Right kidney (tissue), 1 donor: ENCODE data around the gene NKAIN2.
"Not testable (repeated sequence)": the region's sequence is repeated elsewhere in the genome, so short reads cannot be mapped to it uniquely, and the experiment has no call there.

ENCODE experiments used
- DNase-seq: peaks from one replicate; pipeline ENCODE4 v3.0.0-alpha.2; 2016

The NKAIN2 gene

DNA sequence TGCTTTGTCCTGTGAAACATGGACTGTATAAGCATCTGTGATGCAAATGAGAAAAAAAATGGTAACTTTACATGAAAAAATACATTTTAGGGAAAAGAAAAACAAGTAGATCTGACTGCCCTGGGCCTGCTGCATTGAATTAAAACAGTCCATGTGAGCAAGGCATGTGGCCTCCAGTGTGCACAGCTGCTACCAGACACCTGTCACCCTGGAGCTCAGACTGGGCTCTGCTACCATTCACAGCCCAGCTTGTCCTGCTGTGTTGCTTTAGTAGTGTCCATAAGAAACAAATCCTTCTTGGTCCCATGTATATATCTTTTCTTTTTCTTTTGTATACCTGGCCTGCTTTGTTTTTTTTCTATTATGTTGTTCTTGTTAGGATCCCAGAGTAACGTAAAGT, 315.9 kb downstream of the NKAIN2 start:
- DNase-seq, result no peak

DNA sequence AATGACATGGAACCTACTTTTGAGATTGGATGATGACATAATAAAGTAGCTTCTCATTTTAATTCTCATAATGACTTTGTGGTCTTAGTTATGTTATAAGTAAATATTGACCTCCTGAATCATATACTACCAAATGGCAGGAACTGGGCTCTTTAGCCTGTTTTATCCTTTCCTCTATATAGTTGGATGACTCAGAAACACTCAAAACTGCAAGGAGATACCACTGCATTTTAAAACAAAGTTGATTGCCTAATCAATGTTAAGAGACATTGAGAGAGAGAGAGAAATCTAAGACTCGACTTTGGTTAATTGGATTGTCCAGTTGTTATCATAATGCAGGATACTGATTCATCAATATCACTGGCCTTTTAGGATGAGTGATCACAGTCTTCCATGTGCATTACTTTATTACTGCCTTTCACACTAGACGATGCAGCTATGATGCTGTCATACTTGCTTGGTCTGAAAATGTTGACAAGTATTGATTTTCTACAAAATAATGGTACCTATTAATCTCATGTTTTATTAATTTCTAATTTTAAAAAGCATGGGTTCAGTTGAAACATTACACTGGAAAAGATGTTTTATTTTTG, 320.0 kb downstream of the NKAIN2 start:
- no peak for DNase-seq

DNA sequence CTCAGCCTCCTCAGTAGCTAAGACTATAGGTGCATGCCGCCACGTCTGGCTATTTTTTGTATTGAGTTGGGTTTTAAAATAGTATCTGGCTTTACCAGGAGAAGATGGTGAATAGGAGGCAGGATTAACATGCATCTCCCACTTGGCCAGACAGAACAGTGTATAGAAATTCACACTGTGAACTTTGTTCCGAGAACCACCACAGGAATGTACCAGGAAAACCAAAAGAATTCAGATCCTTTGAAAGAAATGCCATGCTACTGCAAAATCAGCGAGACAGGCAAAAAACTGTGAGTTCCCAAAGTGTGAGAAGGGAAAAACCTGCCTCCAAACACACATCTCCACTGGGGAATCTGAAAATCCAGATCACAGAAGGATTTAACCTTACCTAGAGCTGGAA, 327.6 kb downstream of the NKAIN2 start:
- DNase-seq, result no peak

DNA sequence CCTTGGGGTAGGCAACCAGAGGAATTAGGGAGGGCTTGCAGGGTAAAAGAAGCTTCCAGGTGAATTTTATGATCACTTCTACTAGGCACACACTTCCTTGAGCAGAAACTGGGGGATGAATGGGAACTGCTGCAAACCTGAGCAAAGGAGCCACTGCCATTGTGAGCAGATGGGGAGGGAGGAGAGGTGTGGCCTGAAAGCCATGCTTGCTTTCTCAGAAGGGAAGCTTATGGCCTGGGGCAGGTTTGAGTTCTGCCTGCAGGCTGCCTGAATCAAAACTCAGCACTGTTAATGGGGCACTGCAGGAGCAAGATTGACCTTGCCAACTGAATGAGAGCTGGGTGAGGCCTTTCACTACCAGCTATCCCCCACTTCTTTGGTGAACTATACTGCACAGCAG, 328.1 kb downstream of the NKAIN2 start:
- DNase-seq, result no peak

DNA sequence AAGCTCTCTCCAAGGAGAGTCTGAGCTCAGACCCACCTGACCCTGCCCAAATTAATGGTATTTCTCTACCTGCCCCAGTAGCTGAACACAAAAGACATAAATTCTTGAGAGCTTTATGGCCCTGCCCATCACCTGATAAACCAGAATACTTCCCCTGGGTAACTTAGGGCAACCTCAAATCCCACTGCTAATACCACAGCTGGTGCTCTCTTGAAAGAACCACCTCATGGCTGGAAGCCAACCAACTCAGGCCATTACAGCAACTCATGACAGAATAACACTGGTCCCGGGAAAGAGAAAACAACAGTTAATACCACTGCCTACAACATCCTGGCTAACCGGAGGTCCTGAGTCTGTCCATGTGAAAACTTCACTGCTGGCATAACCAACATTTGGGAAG, 328.6 kb downstream of the NKAIN2 start:
- no peak for DNase-seq

DNA sequence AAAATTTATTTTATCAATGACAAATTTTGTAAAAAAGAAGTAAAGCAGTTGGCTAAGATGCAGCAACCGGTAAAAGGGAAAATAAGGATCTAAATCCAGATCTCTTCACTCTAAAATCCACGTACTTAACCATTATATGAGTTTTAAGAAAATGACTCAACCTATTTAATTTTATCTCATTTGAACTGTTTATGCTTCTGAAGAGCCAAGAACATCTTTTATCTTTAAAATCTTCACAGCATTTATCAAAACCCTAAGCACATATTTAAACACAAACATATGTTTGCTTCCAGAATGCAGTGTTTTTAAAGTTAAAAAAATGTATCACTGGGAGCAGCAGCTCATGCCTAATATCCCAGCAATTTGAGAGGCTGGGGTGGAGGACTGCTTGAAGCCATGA, 339.2 kb downstream of the NKAIN2 start:
- DNase-seq, result no peak

DNA sequence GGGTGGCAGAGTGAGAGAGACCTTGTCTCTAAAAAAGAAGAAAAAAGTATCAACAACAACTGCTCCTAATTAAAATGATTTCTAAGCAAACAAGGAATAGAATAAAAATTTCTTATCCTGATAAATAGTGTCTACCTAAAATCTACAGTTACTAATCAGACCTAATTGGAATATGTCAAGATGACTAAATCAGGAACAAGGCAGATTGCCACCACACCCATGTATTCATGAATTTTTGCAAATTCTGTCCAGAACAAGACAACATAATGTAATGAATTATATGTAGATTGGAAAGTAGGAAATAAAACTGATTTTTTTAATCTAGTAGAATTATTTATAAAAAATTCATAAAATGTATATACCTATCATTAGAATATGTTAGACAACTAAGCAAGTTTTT, 339.8 kb downstream of the NKAIN2 start:
- no peak for DNase-seq

DNA sequence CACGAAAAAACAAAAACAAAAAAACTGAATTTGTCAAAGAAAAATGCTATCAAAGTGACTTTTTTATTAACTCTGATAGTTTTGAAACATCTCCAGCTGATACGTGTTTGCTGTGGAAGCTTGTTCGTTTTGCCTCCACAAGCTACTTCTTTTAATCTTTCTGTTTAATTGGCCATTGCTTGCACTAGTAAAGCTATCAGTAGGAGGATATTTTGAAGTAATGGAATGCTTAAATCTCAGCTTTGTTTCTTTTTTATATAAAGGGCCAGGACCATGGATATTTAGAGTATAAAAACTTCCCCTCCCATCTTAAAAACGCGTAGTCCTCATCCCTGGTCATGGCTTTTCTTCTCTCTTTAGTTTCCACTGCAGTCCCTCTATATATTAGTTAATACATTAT, 344.0 kb downstream of the NKAIN2 start:
- no peak for DNase-seq

DNA sequence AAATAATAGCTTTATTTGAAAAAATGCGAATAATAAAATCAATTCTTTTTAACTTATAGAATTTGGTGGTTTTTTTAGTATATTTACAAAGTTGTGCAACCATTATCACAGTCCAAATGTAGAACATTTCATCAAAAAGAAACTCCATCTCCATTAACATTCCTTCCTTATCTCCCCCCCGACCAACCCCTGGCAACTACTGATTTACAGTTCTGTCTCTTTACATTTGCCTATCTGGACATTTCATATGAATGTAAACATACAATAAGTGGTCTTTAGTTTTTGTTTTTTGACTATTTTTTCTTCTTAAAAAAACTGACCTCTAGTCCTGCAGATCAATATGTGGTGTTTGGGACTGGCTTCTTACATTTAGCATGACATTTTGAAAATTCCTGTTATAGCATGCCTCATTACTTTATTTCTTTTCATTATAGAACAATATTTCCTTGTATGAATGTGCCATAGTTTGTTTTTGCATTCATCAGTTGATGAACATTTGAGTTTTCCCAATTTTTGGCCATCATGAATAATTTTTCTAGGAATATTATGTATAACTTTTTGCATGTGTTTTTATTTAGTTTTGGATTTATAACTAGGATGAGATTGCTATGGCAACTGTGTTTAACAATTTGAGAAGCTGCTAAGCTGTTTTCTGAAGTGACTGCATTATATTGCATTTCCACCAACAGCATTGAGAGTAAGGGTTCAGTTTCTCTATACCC, 344.7 kb downstream of the NKAIN2 start:
- no peak for DNase-seq

DNA sequence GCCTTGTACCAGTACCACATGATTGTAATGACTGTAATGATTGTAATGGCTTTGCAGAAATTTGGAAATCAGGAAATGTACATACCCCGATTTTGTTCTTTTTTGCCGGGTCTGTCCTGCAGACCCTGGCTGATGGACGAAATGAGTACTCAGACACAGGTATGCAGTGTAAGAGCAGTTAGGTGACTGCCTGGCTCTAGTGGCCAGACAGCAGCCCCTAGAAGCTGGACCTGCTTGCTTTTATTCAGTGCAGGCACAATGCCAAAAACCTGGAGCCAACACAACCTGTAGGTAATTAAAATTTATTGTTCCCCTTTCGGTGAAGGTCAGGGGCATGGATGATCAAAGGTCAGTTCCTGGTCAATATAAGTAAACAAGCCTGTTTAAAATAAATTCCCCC, 346.0 kb downstream of the NKAIN2 start:
- DNase-seq, result no peak

DNA sequence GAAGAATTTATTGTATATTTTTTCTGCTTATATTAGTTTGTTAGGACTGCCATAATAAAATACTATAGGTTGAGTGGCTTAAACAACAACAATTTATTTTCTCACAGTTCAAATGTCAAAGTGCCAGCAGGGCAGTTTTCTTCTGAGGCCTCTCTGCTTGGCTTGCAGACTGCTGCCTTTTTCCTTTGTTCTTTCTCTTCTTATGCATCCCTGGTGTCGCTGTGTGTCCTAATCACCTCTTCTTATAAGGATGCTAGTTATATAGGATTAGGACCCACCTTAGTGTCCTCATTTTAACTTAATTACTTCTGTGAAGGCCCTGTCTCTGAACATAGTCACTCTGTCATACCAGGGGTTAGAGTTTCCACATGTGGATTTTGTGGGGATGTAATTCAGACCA, 354.4 kb downstream of the NKAIN2 start:
- no peak for DNase-seq

DNA sequence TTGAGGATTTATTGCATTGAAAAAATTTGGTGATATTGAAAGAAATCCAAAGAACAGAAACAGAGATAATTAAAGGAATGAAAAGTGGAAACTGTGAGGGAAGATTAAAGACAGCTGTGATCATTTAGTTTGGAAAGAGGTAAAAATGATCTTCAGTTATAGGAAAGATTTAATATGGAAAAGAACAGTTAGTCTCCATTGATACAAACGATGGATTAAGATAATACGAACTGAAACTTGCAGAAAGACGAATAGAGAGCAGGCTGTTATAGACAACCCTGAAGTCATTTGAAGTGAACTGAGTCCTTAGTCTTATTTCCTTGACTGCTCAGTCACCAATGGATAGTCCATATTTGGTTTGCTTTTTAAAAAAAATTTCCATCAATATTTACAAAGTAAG, 360.0 kb downstream of the NKAIN2 start:
- DNase-seq, result no peak

DNA sequence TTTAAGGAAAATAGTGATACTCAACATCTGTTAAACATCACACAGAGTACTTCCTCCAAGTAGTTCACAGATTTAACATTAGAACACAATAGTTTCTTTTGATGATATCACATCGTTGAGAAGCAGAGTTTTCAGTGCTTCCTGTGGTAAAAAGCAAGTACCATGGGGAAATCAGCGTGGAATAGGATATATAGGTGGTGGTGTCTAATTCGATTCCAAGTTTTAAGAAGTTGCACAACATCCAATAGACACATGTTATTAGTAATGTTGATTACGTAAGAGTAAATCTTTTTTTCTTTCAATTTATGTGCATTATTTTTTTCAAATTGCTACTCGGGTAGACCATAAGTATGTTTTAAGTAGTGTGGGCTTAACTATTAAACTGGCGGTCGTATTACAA, 360.7 kb downstream of the NKAIN2 start:
- no peak for DNase-seq

DNA sequence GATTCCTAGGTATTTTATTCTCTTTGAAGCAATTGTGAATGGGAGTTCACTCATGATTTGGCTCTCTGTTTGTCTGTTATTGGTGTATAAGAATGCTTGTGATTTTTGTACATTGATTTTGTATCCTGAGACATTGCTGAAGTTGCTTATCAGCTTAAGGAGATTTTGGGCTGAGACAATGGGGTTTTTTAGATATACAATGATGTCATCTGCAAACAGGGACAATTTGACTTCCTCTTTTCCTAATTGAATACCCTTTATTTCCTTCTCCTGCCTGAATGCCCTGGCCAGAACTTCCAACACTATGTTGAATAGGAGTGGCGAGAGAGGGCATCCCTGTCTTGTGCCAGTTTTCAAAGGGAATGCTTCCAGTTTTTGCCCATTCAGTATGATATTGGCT, 363.6 kb downstream of the NKAIN2 start:
- DNase-seq, result not testable (repeated sequence)

DNA sequence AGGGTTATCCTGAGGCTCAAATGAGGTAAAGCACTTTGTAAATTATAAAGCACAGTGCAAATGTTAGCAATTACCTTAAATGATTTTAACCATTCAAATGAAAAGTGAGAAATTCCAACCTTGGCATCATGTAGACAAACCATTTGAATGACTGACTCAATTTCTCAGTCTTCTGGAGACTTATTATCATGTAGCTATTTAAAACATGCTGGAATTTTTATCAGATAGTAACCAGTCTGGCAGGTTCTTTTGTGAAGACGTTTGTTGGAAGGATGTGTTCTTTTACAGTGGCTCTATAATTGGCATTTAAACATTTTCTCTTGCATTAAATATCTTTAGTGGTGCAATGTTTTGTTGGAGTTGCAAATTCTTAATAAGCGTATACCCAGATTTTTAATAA, 386.6 kb downstream of the NKAIN2 start:
- no peak for DNase-seq

DNA sequence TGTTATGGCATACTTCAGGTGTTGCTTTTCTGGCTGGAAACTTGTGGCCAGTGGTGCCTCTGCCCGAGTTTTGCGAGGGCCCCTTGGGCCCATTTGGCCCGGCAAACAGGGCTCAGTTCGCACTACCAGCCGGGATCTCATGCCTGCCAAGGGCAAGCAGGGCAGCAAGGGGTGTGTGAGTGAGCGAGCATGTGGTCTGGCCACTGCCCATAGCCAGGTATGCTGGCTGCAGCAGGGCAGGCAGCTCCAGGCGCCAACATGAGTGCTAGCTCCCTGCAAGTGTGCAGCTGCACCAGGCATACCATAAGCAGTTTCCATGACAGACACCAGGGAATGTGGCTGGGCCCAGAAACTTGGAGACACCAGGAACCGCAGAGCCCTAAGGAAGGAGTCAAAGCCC, 389.5 kb downstream of the NKAIN2 start:
- no peak for DNase-seq

DNA sequence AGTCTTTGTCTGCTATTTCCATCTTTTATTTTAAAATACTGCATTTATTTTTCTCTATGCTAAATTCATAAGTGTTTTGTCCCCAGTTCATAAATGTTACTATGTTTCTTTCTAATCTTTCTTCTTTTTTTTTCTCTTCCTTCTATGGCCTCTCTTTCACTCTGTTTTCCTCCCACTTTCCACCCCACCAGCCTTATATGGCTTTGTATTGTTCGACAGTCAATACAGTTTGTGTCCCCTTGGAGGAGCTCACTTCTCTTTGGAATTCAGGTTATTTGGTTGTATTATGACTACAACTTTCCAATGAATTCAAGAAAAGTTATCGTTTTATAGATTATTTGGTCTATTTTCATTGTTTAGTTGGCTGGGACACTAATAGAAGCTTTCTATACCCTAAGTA, 393.5 kb downstream of the NKAIN2 start:
- no peak for DNase-seq

DNA sequence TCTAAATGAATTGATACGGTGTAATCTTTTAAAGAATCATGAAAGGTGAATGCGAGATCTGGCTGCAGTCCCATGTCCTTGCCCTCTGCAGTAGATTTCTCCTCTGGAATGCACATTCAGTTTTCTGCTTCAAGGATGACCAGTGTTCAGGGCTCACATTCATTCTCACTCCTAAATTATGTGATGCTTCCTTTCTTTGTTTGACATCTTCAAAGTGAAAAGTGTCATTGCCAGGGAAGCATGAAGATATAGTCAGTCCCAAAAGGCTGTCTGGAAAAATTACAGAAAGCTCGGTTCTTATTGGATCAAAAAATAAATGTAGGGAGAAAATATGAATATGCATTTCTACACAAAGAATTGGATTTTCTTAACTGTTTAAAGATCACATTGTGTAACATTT, 395.6 kb downstream of the NKAIN2 start:
- DNase-seq, result no peak

DNA sequence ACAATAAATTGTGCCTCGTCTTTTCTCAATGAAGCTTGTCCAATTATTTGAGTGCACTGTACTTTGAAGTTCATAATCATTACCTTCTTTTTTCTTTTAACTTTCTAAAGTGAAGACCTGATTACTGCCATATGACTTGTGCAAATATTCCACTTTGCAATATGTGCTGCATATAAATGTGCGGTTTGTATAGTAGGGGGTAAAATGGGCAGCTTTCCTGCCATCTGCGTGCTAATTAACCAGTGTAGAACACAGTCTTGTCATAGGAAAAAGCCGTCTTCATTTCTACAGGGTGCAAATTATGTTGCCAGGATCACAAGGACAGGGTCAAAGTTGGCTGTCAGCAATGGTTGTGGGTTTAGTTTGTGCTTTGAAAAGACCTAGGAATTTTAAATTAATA, 397.0 kb downstream of the NKAIN2 start:
- DNase-seq, result no peak

DNA sequence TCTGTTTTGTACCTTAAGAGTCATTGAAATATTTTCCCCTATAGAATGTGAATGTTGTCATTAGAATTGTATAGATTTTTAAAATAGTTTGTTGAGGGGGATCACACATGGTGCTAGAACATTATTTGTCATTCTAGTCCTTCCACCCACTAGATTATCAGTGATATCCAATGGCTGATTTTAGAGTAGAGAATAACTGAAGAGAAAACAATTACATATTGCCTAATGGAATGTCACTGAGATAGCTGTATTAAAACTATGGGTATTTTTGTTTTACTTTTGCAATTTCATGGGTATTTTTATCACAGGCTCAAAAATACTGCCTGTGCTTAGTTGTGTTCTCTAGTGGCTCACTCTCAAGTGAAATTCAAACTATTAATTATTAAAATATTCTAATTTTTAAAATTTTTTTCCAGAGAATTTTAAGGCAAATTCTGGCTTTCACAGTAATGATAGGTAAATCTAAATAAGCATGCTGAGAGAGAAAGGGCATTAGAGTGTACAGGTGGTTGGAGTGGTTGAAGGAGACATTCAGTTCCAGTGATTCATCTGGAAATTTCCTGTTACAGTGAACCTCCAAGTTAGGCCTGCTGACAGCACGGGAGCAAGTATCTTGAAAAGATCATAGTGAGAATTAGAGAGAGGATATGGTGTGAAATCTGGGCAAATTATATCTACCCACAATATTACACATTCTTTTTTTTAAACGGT, 399.6 kb downstream of the NKAIN2 start:
- DNase-seq, result no peak

DNA sequence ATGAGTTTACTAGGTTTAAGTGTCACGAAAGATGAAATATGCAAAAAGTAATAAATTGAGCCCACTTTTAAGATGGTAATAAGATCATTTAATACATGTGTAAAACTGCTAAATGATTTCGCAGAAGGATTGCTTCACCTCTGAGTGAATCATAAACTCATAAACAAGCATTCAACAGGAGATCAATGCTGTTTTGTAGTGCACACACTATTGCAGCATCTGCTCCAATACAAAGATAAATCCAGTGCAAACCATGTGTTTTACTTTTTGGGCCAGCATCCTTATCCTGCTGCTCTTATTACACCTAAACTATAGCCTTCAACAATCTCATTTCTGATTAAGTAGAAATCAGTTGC, 400.1 kb downstream of the NKAIN2 start:
- no peak for DNase-seq

DNA sequence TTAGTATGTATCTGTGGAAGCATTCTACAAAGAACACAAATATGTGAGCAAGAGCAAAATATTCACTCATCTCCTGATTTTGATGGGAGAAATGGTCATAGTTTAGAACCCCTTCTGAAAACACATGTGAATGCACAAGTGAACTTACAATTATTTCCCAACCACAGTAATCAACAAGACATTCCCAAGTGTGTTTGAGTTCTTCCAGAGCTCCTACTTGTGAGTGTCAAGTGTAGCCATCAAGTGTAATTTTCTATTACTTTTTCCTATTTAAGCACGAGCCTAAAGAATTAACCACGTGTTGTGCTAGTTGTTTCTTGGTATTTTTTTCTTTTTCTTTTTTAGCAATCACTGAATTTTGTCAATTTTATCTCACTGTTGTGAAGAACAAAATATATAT, 402.3 kb downstream of the NKAIN2 start:
- no peak for DNase-seq

DNA sequence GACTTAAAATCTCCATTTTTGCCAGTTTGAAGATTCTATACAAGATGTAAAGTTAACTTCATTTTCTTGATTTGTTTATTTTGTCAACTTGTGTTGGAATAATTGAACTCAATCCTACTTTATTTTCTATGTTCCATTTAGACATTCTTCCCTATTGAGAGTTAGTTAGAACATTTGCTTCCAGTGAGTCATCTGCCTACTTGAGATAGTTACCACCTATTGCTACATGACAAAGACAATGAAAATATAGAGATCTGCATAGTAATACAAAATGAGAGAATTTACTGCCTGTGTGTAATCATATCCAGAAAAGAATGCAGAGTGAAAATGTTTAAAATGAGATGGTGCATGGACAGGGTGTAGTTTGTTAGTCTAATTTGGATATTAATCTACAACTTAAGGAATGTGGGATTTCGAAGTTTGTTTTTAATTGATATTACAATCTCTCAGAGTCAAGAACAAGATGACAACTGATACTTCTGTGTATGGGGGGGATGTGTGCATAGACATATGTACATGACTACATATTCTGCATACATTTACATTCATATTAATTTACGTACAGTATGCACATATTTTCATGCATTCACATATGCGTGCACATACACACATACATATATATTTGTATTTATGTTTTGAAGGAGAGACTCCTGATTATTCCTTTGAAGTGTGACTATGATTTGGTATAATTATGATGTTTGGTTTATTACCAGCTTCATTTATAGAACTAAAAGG, 420.1 kb downstream of the NKAIN2 start:
- no peak for DNase-seq
